ENCODE results near the gene SLC4A1AP.
A peak's percentile ranks its signal among the peaks of the same experiment; 100 is the strongest.

Gene SLC4A1AP

DNA sequence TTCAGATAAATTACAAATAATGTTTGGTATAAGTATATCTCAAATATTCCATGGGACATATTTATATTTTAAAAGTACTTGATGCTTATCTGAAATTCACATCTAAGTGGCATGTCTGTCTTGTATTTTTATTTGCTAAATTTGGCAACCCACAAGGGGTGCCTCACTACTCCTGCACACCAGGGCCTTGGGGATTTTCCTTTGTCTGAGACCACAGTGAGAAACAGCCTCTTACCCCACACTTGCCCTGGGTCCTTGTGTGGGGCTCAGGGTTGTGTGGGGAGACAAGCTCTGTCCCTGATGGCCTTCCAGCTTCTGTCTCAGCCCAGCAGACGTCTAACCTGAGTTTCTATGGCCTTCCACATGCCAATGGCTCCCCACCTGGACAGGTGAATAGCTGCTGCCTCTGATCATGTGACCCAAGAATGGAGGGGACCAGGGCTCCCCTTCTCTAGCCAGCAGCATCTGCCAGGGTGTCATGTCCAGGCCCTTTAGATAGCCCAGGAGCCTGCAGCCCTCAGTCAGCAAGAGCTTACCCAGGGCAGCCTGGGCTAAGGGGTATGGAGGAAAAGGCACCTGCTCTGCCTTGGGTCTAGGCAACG, 58.3 kb downstream of the SLC4A1AP start:
- no peak for TF ChIP-seq CTCF (conservative IDR thresholded peaks at IDR 0.05; ENCODE audit: low read depth, low read length)
- DNase-seq (ENCODE audit: low read depth), result no peak
- no peak overlapping the region for H3K4me3 ChIP-seq (ENCODE audit: low read depth, low read length)

- peak; percentile 86 for DNase-seq (ENCODE audit: low read depth)
- peak; percentile 90 for TF ChIP-seq CTCF (conservative IDR thresholded peaks at IDR 0.05; ENCODE audit: low read depth, low read length)
- H3K4me3 ChIP-seq (ENCODE audit: low read depth, low read length), result no peak overlapping the region
Observed at GRCh38 chr2:27723372-27724144, 59.9 kb downstream of the SLC4A1AP start.

GRCh38 chr2:27724191-27724590, 60.5 kb downstream of the SLC4A1AP start:
- TF ChIP-seq CTCF (conservative IDR thresholded peaks at IDR 0.05; ENCODE audit: low read depth, low read length), result no peak
- H3K4me3 ChIP-seq (ENCODE audit: low read depth, low read length), result no peak overlapping the region
- DNase-seq (ENCODE audit: low read depth), result no peak

DNA sequence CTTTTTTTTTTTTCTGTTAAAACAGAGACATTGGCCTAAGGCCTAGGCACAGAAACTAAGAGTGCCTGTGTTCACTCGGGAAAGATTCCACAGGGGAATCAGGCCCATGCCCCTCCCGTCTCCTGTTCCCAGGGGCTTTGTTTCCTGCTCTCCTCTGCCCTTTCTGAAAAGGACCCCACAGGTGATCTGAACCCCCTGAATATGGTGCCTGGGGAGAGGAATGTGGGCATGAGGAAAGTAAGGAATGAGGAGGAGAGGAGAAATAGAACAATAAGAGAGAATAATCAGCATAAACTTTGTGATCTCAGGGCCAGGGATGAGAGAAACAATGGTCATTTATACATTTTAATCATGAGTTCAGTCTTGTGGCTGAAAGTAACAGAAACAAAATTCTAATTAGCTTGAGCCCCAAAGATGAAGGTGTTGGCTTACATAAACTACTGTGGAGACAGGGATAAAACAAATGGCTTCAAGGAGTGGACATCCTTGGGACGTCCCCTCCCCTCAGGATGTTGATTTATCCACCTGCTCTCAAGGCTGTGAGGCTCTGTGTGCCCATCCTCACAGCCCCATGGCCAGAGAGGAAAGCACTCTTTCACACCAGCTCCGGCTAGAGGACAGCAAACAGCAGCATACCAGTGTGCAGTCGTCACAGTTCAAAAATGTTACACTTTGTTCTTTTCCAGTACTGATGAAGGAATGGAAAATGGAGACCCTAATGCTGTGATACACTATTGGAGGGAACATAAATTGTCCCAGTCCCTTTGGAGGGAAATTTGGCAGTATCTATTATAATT, 61.4 kb downstream of the SLC4A1AP start:
- peak; percentile 11 for TF ChIP-seq CTCF (conservative IDR thresholded peaks at IDR 0.05; ENCODE audit: low read depth, low read length)
- peak; percentile 82 for DNase-seq (ENCODE audit: low read depth)
- H3K4me3 ChIP-seq (ENCODE audit: low read depth, low read length), result no peak overlapping the region

DNA sequence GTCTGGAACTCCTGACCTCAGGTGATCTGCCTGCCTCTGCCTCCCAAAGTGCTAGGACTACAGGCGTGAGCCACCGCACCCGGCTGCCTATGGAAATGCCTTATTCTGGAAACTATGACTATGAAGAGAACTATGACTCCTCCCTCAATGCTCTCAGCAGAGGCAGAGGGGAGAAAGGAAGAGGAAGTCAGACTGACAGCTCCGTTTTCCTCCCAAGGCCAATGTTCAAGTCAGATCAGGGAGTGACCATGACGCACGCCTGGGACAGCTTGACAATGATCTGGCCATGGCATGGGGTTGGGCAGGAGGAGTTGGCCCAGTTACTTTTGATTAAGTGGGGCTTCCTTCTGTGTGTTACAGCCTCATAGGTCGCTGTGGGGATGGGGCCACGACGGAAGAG, 63.6 kb downstream of the SLC4A1AP start:
- no peak for DNase-seq (ENCODE audit: low read depth)
- no peak for TF ChIP-seq CTCF (conservative IDR thresholded peaks at IDR 0.05; ENCODE audit: low read depth, low read length)
- H3K4me3 ChIP-seq (ENCODE audit: low read depth, low read length), result no peak overlapping the region

- no peak for DNase-seq (ENCODE audit: low read depth)
- TF ChIP-seq CTCF (conservative IDR thresholded peaks at IDR 0.05; ENCODE audit: low read depth, low read length), result no peak
- H3K4me3 ChIP-seq (ENCODE audit: low read depth, low read length), result no peak overlapping the region
Observed at GRCh38 chr2:27728081-27728858, 64.6 kb downstream of the SLC4A1AP start.

All from choroid plexus epithelial cell (primary cell).